ENCODE data around the gene NRCAM.

The NRCAM gene

GRCh38 chr7:108137040-108137439, 319.2 kb downstream of the NRCAM start:
- DNase-seq (ENCODE audit: insufficient read length, low spot score) = no peak
- no peak for FAIRE-seq
- TF ChIP-seq TAF1 (IDR thresholded peaks at IDR 0.05; ENCODE audit: low read depth, low read length) (no peak), POLR2AphosphoS5 (IDR thresholded peaks at IDR 0.05; ENCODE audit: low read depth, low read length) (no peak)

- TF ChIP-seq POLR2A (IDR thresholded peaks at IDR 0.05; ENCODE audit: low read depth, low read length) = peak; percentile 30; the same call in 1 of the 2 replicates
- no peak; the same call in 1 of the 2 replicates for TF ChIP-seq POLR2AphosphoS5 (IDR thresholded peaks at IDR 0.05; ENCODE audit: low read depth, low read length)
- no peak for TF ChIP-seq PAX5 (IDR thresholded peaks at IDR 0.05; ENCODE audit: insufficient read depth, low read length, severe bottlenecking)
- TF ChIP-seq POU2F2 (IDR thresholded peaks at IDR 0.05; ENCODE audit: low read depth, low read length) = no peak
- TF ChIP-seq TAF1 (IDR thresholded peaks at IDR 0.05; ENCODE audit: low read depth, low read length) = peak; percentile 66; the same call in 1 of the 2 replicates
- peak; percentile 68 for TF ChIP-seq SPI1 (IDR thresholded peaks at IDR 0.05; ENCODE audit: low read depth, low read length)
- FAIRE-seq (no peak), DNase-seq (ENCODE audit: insufficient read length, low spot score) (no peak)
Observed at GRCh38 chr7:108136191-108136688, 320.0 kb downstream of the NRCAM start.

GRCh38 chr7:108135446-108136190, 320.6 kb downstream of the NRCAM start:
- DNase-seq (ENCODE audit: insufficient read length, low spot score) = peak; percentile 20
- peak; percentile 95 for FAIRE-seq
- TF ChIP-seq POLR2AphosphoS5 (IDR thresholded peaks at IDR 0.05; ENCODE audit: low read depth, low read length) (no peak), POLR2A (IDR thresholded peaks at IDR 0.05; ENCODE audit: low read depth, low read length) (no peak), PAX5 (IDR thresholded peaks at IDR 0.05; ENCODE audit: insufficient read depth, low read length, severe bottlenecking) (no peak), POU2F2 (IDR thresholded peaks at IDR 0.05; ENCODE audit: low read depth, low read length) (no peak), SPI1 (IDR thresholded peaks at IDR 0.05; ENCODE audit: low read depth, low read length) (peak; percentile 98), TAF1 (IDR thresholded peaks at IDR 0.05; ENCODE audit: low read depth, low read length) (peak; percentile 8; the same call in 1 of the 2 replicates)

GRCh38 chr7:108134486-108134885, 321.8 kb downstream of the NRCAM start:
- no peak for TF ChIP-seq SPI1 (IDR thresholded peaks at IDR 0.05; ENCODE audit: low read depth, low read length)
- no peak for TF ChIP-seq POU2F2 (IDR thresholded peaks at IDR 0.05; ENCODE audit: low read depth, low read length)
- TF ChIP-seq PAX5 (IDR thresholded peaks at IDR 0.05; ENCODE audit: insufficient read depth, low read length, severe bottlenecking) = no peak
- TF ChIP-seq POLR2AphosphoS5 (IDR thresholded peaks at IDR 0.05; ENCODE audit: low read depth, low read length) = no peak
- no peak for TF ChIP-seq TAF1 (IDR thresholded peaks at IDR 0.05; ENCODE audit: low read depth, low read length)
- TF ChIP-seq POLR2A (IDR thresholded peaks at IDR 0.05; ENCODE audit: low read depth, low read length) = no peak
- FAIRE-seq (no peak), DNase-seq (ENCODE audit: insufficient read length, low spot score) (no peak)

- FAIRE-seq (peak; percentile 58), DNase-seq (ENCODE audit: insufficient read length, low spot score) (no peak)
- no peak for TF ChIP-seq POLR2A (IDR thresholded peaks at IDR 0.05; ENCODE audit: low read depth, low read length)
Observed at GRCh38 chr7:108132551-108133265, 323.5 kb downstream of the NRCAM start.

GRCh38 chr7:108130261-108130660, 326.0 kb downstream of the NRCAM start, which contains the start of gene LAMB4:
LAMB4 (minus strand) TSS chr7:108130361; CDS start chr7:108123164, 7,197 bp downstream.
- DNase-seq (ENCODE audit: insufficient read length, low spot score) (no peak), FAIRE-seq (no peak)
- no peak for TF ChIP-seq PAX5 (IDR thresholded peaks at IDR 0.05; ENCODE audit: insufficient read depth, low read length, severe bottlenecking)
- TF ChIP-seq POLR2AphosphoS5 (IDR thresholded peaks at IDR 0.05; ENCODE audit: low read depth, low read length) = no peak
- no peak for TF ChIP-seq TAF1 (IDR thresholded peaks at IDR 0.05; ENCODE audit: low read depth, low read length)
- TF ChIP-seq POU2F2 (IDR thresholded peaks at IDR 0.05; ENCODE audit: low read depth, low read length) = no peak
- TF ChIP-seq POLR2A (IDR thresholded peaks at IDR 0.05; ENCODE audit: low read depth, low read length) = no peak
- TF ChIP-seq SPI1 (IDR thresholded peaks at IDR 0.05; ENCODE audit: low read depth, low read length) = no peak

- no peak for TF ChIP-seq TAF1 (IDR thresholded peaks at IDR 0.05; ENCODE audit: low read depth, low read length)
- no peak for TF ChIP-seq POLR2AphosphoS5 (IDR thresholded peaks at IDR 0.05; ENCODE audit: low read depth, low read length)
- DNase-seq (ENCODE audit: insufficient read length, low spot score) (no peak), FAIRE-seq (no peak)
Observed at GRCh38 chr7:108129018-108129965, 326.9 kb downstream of the NRCAM start.

GRCh38 chr7:108128514-108128913, 327.7 kb downstream of the NRCAM start:
- FAIRE-seq (no peak), DNase-seq (ENCODE audit: insufficient read length, low spot score) (no peak)
- TF ChIP-seq POLR2A (IDR thresholded peaks at IDR 0.05; ENCODE audit: low read depth, low read length) (no peak), TAF1 (IDR thresholded peaks at IDR 0.05; ENCODE audit: low read depth, low read length) (no peak), POU2F2 (IDR thresholded peaks at IDR 0.05; ENCODE audit: low read depth, low read length) (no peak), POLR2AphosphoS5 (IDR thresholded peaks at IDR 0.05; ENCODE audit: low read depth, low read length) (no peak), SPI1 (IDR thresholded peaks at IDR 0.05; ENCODE audit: low read depth, low read length) (no peak), PAX5 (IDR thresholded peaks at IDR 0.05; ENCODE audit: insufficient read depth, low read length, severe bottlenecking) (no peak)

- TF ChIP-seq SPI1 (IDR thresholded peaks at IDR 0.05; ENCODE audit: low read depth, low read length) (no peak), TAF1 (IDR thresholded peaks at IDR 0.05; ENCODE audit: low read depth, low read length) (no peak), POLR2AphosphoS5 (IDR thresholded peaks at IDR 0.05; ENCODE audit: low read depth, low read length) (no peak), POU2F2 (IDR thresholded peaks at IDR 0.05; ENCODE audit: low read depth, low read length) (no peak), PAX5 (IDR thresholded peaks at IDR 0.05; ENCODE audit: insufficient read depth, low read length, severe bottlenecking) (no peak), POLR2A (IDR thresholded peaks at IDR 0.05; ENCODE audit: low read depth, low read length) (no peak)
- FAIRE-seq (no peak), DNase-seq (ENCODE audit: insufficient read length, low spot score) (no peak)
Observed at GRCh38 chr7:108127461-108127860, 328.8 kb downstream of the NRCAM start.

Measured in GM12891 (cell line).